Activated CD8-positive, alpha-beta memory T cell treated with anti-CD3 and anti-CD28 coated beads for 36 hours (primary cell): ENCODE measurements around the gene DAPK1. TPM values are rescaled to one million over a fixed set of nuclear protein-coding genes. Genes with fewer than 3 reads are reported as not detected.

ENCODE experiments used
- CTCF ChIA-PET: fragments of 350-600 bp; sonication (Branson Sonifier 250); formaldehyde crosslinking; loops from one replicate; lab custom pipeline; 2021; ENCODE audit warnings: antibody characterized with exemption; lab: Charles Lee
- POLR2A ChIA-PET: fragments of 350-600 bp; sonication (Branson Sonifier 250); formaldehyde crosslinking; loops from one replicate; lab custom pipeline; 2021; ENCODE audit warnings: antibody characterized with exemption; lab: Charles Lee
- total RNA-seq, 2 experiments: library from RNA; stranded (reverse); gene quantifications; one replicate each; pipeline ENCODE4 v1.2.3, GENCODE V29; 2021

The DAPK1 gene
- total RNA-seq, 2 experiments from 2014 or later: 3.2 to 3.6 TPM

DNA sequence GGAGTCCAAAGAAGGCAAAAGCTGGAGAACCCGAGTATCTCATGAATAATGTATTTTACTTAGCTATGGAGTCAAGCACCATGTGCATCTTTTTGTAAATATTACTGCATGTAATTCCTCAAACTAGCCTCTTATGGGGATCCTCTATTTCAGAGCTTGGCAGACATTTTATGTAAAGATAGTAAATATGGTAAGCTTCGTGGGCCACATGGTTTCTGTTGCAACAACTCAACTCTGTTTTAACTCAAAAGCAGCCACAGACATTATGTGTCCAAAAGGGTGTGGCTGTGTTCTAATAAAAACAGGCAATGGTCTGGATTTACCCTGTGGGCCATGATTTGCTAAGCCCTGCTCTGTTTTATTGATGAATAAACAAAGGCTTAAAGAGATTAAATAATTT is 17.3 kb downstream of the DAPK1 start:
- CTCF ChIA-PET: no interaction called here
- POLR2A ChIA-PET: no interaction called here

DNA sequence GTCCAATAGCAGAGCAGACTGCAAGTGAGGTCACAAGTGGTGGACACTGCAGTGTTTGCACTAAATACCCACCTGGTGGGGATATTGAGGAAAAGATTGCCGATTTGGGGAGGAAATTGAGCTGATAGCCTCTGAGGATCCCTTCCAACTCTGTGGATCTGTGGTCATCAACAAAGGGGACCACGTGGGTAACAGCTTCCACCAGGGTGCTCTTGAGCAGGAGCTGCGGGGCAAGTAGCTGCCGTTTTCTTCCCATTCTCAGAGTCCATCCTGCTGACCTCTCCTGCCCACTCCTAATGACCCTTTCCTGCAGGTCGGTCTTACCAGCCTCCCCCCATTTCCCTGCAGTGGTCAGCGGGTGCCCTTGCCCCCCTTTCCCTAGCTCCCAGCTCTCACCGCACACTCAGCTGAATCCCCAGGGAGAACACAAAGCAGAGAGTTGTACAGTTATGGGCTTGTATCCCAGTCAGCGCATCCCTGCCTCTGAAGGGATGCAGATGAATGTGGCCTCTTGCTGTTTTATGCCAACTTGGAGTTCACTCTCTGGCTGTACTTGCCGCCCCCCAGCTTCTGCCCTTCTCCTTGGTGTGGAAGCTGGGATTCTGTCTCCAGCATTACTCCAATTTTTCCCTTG is 18.0 kb downstream of the DAPK1 start:
- ChIA-PET POLR2A (no interaction called here), CTCF (no interaction called here)

DNA sequence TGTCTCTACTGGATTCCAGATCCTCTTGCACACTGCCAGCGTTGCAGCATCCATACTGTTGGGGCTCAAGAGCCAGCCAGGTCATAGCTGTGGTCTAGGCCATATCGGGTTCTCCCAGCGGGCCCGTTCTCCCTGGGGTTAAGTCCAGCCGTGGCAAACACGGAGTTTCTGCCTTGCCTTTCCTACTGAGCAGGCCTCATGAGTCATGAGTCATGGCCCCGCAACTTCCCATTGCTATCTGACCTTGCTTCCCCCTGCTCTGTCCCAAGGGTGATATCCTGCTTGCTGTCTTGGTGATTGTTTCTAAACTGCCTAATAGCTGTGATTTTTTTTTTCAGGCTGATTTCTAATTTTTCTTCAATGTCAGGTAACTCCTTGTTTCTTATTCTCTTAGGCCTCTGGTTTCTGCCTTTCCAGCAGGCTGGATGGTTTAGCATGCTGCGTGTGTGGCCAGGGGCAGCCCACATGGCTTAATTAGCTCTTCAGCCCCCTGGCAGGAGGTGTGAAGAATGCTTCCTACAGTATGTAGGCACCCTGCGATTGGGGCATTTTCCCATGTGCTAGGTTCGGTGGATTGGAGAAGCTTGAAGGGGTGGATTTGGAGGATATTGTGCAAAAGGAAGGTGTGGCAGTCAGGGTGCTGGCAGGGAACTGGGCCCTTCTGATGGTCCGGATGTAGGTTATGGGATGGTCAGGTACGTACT is 18.7 kb downstream of the DAPK1 start:
- POLR2A ChIA-PET: no interaction called here
- CTCF ChIA-PET: no interaction called here

DNA sequence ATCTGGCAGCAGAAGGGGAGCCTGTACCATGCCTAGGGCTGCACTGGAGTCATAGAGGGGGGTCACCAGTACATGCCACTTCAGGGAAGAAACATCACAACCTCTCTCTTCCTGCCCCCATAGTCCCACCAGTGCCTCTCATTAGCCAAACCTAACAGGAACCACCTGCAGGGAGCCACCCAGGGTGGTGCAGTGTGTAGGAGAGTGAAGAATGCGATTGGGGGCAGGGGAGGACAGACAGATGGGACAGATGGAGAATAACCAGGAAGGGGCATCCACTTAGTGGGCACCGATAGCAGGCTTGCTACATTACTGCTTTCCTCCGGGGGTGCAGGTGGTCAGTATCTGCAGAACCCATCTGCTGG is 19.2 kb downstream of the DAPK1 start:
- ChIA-PET CTCF (no interaction called here), POLR2A (no interaction called here)

DNA sequence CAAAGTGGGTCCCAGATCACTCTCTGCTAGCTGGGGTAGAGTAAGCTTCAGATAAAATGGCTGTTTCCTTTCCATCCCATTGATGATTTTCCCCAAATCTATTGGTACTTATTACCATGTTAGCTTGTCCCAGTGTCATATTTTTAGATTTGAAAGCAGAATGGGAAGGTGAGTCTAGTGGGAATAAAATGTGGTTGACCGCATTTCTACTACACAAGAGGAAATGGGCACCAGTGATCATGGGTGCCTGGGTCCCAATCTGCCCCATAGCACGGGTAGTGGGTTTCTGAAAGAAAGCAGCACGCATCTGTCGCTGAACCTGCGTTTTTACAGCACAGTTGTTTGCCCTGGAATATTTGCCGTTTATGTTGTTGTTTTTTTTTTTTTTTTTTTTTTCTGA is 20.1 kb downstream of the DAPK1 start:
- ChIA-PET CTCF (no interaction called here), POLR2A (no interaction called here)

DNA sequence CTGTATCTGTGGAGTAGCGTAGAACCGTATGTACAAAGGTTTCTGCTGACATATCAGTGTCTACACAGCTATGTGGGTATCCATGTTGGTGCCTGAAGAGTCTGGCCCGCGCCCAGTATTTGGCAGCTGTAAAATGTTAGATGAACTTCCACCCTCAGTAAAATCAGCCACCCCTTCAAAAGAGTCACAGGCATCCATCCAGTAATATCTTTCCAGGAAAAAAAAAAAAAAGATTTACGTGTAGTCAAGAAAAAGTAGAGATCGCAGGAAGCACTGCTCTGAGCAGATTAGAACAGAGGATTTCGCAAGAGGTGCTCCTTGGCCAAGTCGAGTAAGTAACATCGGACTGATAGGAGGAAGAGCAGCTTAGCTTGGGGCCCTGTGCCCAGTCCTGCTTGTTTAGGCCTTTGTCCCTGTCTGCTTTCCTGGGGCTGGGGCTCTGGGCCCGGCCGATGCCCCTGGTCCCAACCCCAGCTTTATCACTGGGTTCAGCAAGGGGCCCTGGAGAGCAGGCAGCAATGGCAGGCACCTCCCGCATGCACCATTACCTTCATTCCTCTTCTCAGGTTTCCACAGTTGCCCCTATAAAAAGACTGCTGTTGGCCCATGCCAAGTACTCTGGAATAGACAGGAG is 21.2 kb downstream of the DAPK1 start:
- ChIA-PET POLR2A (no interaction called here), CTCF (no interaction called here)

DNA sequence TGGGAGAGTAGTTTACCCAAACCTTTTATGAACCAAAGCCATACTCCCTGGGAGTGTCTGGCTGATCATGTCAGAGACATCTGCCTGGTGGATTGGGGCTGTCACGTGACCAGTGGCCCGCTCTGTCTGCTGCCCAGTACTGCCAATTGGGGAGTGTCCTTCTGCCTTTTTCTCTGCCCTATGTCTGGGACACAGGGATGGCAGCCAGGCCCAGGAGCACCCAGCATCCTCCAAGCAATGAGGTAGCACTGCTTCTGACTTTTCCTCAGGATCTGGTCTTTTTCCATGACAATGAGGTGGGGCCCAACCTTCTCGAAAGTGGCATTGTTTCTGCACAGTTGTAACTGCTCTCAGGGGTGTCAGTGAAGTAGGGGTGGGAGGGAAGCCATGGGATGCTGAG is 21.8 kb downstream of the DAPK1 start:
- POLR2A ChIA-PET: no interaction called here

DNA sequence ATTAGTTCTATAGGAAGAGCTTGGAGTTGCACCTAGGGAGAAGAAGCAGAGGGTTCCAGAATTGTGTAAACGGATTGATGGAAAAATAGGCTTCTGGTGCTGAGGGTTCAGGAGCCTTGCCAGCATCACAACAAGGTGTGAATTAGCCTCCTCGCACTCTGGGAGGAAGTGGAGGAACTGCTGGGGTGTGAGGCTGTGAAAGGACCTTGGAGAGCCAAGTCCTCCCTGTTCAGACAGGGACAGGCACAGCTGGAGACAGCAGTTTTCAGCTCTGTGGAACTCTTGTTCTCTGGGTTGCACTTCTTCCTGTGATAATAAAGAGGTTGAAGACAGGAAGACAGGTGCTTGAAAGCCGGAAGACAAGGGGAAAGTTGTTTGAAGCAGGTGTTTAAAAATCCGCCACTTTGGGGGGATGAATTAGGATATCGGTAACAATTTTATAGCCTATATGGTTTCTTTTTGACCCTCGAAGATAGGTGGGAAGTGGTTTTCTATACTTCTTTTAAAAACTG is 22.6 kb downstream of the DAPK1 start:
- ChIA-PET CTCF (no interaction called here), POLR2A (no interaction called here)

More for the DNA sequence above, 21.8 kb downstream of the DAPK1 start:
- CTCF ChIA-PET: no interaction called here

DNA sequence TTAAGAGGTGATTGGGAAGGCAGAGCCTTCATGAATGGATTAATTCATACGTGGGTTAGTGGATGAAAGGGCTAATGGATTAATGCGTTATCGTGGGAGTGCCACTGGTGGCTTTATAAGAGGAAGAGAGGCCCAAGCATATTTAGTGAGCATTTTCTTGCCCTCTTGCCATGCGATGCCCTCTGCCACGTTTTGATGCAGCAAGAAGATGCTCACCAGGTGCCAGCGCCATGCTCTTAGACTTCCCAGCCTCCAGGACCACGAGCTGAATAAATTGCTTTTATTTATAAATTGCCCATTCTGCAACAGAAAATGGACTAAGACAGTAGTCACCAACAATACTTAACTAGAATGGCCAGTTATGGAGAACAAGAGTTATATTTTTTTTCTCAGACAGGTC is 24.2 kb downstream of the DAPK1 start:
- ChIA-PET POLR2A (no interaction called here), CTCF (no interaction called here)

DNA sequence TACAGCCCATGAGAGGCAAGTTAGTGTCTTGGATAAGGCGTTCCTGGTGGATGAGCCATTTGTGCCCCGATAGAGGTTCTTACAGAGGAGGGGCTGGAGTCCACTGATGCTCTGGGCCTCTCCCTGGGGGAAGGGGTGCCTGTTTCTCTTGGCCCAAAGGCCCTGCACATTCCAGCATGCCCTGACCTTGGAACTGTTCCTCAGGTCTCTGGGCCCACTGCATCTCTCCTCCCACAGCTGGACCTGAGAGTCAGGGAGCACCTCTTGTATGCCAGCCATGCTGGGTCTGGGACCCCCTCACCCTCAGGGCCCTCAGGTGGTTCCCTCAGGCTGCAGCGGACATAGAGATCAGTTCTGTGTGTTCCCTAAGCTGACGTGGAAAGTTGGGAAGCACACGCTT is 26.4 kb downstream of the DAPK1 start:
- ChIA-PET POLR2A (no interaction called here), CTCF (no interaction called here)

DNA sequence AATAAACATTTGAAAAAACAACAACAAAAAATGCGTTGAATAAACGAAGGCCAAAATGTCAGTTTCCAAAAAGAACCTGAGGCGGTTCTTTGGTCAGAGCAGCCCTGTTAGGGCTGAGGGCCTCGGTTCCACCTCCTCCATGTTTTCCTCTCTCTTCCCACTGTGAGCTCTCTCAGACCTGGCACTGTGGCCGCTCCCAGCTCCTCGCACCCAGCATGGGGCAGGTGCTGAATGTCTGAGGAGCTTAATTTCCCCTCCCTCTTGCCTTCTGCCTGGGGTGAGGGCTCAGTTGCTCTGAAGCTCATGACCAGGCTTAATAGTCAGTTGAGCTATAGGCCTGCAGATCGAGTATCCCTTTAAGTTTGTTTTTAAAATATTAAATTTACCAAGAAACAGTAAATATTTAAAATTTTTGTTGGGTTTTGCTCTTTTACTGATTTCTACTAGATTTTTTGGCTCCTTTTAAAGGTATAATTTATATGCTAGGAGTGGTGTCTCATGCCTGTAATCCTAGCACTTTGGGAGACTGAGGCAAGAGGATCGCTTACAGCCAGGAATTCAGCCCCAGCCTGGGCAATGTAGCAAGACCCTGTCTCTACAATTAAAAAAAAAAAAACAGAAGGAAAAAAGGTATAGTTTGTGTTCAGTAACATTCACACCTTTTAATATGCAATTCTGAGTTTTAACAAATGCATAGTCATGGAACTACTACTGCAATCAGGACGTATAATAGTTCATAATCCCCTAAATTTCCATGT is 28.1 kb downstream of the DAPK1 start:
- CTCF ChIA-PET: no interaction called here
- POLR2A ChIA-PET: no interaction called here

DNA sequence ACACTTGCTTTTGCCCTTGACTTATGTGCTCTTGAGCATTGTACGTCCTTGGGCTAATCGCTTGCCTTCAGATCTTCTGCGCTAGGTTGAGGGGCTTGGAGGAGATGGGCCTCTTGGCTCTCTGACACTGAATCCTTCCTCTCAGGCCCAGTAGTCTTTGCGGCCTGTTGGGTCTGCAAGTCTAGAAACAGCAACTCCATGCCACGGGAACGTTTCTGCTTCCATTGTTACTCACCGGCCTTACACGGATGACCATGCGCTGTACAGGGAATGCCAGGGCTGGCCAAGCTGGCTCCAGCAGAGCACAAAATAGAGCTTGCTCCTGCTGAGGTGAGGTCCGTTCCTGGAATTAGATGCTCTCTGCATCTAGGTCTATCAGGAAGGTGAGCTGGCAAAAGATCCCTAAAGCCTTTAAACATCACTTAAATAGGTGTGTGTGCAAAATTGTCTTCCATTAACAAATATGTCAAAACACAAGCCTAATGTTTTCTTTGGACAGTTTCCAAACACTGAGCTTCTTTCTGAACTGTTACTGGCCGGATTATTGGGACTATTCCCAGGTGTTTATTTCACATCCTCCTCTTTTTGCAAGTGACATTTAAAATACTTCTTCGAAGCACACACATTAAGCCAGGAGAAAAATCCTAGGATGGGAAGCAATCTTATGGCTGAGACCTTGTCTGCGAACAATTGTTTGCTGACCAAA is 29.7 kb downstream of the DAPK1 start:
- CTCF ChIA-PET: interaction anchor here (0.6 kb wide), 1 partner anchor 177 kb away, joined by 3 read pairs; no protein-coding TSS in a partner anchor

DNA sequence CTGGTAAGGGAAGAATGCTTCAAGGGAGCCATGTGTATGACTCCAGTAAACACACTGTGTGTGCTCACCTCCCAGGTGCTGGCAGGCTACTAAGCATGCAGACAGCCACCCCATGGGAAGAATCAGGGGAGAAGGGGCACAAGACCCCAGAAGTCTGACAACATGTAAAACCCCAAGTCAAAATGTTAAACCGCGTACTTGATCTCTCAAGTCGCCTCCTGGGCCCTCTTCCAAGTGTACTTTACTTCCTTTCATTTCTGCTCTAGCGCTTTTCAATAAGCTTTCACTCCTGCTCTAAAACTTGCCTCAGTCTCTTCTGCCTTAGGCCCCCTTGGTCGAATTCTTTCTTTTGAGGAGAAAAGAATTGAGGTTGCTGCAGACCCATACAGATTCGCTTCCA is 31.3 kb downstream of the DAPK1 start:
- POLR2A ChIA-PET: no interaction called here
- CTCF ChIA-PET: no interaction called here

More for the DNA sequence above, 29.7 kb downstream of the DAPK1 start:
- POLR2A ChIA-PET: no interaction called here

DNA sequence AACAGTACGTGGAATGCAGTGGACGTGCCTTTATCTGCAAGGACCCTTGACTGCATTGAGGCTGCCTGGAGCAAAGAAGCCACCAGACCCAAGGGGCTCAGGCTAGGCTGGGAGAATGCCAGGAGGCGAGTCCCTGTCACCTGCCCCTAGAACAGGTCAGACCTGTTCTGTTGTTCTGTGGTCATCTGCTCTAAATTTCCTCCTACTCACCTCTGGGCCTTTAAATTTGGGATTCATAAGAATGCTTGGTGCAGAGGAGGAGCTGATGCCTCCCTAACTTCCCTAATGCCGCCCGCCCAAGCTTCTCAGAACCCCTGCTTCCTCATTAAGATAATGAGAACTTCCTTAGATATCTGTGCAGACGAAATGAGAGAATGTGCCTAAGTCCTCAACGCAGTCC is 32.0 kb downstream of the DAPK1 start:
- POLR2A ChIA-PET: no interaction called here
- CTCF ChIA-PET: no interaction called here

DNA sequence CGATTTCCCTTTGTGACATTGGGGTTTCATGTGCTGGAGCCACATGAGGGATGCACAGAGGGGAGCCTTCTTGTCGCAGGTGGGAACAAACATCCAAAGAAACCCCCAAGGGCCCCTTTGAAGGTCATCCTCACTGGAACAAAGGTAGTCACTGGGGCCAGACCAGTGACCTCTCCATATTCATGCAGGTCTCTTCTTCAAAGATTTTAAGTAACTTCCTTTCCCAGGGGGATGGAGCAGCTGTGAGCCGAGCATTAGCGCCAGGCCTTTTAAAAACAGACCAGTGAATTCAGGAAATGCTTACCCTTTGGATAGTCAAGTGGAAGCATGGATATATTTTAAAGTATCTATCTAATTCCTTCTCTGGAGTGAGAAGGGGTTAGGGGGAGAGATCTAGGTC is 33.0 kb downstream of the DAPK1 start:
- POLR2A ChIA-PET: no interaction called here
- CTCF ChIA-PET: no interaction called here

DNA sequence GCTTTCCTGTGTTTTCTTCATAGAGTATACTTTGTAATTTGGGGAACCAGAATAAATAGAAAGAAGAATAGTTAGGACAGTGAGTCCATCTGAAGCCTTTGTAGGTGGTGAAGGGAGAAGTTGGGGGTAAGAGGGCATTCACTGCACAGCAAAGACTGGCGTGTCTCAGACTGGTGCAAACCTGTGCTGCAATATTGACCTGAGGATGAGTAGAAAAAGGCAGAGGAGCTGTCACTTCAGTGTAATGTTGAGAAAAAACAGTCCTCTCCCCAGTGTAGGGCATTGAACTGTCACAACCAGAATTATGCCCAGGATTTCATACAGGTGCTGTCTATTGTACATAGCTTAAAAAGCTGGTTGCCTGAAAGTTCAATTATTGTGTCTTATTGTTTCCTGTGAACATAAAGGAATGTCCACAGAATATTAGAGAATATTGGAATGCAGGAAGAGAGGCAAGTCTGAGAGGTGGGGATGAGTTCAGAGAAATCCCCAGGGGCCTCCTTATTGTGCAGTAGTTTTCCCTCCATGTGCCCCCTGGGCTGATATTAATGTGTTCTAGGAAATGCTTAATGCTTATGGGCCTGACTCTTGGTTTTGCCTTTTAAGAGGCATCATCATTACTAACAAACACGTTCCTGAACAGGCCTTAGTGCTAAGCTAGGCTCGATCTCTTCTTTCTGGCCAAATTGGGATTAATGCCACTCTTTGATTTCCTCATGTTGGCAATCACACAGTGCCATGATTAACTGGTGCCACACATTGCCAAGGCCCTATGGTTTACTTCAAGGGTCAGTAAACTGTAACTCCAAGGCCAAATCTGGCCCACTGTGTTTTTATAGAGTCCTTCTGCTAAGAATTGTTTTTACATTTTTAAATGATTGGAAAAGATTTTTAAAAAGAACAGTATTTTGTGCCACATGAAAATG is 34.0 kb downstream of the DAPK1 start:
- ChIA-PET CTCF (no interaction called here), POLR2A (no interaction called here)

DNA sequence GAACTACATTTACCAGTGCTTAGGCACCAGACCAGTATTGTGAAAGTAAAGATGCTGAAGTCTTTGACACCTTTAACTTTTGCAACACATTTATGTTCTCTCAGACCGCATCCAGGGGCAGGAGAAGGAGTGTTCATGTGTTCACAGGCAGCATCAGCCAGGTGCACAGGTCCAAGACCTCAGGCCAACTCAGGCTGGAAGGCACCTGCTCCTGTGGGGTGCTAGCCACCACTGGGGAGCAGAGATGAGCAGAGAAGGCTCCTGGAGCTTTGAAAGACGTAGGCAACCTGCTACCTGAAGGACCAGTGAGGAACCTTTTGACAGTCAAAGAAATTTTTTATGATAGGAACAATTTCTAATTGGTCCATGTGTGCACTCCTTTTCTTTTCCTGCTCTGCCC is 35.6 kb downstream of the DAPK1 start:
- ChIA-PET POLR2A (no interaction called here), CTCF (no interaction called here)

DNA sequence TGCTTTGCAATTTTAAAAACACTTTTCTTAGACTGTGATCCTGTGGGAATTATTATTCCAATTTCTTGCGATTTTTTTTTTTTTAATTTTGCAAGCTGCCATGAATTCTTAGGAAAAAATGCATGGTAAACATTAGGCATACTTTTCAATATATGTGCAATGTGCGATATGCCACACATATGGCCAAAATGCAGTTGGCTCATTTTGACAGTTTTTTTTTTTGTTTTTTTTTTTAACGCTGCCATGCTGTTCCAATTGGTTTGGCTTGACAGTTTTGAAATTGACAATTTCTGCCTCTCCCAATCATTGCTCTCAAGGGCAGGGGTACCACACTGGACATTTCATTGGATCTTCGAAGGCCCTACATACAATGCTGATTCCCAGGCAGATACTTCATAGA is 36.4 kb downstream of the DAPK1 start:
- ChIA-PET CTCF (no interaction called here), POLR2A (no interaction called here)

DNA sequence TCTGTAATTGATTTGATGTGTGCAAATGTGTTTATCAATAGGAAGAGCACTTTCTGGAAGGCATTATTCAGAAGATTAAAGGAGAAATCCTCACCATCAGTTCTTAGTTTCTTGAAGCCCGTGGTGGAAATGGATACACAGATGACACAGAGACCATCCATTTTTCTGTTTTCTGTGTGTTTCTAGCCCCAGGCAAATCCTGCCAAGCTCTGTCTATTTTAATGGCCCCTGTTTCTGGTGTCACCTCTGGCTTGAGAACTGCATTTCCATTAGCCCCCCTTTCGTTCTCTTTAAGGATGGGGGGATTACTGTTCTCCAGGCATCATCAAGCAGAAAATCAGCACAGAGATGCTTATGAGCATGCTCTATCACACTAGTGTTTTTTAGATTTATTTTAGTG is 37.3 kb downstream of the DAPK1 start:
- POLR2A ChIA-PET: no interaction called here
- CTCF ChIA-PET: no interaction called here
